ENCODE measurements around the gene UST. TPM values are rescaled to one million over a fixed set of nuclear protein-coding genes. Genes with fewer than 3 reads are reported as not detected.
A peak's percentile ranks its signal among the peaks of the same experiment; 100 is the strongest.

The UST gene
- total and polyA plus RNA-seq, 2 donors (not counting 1 experiment from before 2014, with no cell fraction given): 7.3 to 16.9 TPM

DNA sequence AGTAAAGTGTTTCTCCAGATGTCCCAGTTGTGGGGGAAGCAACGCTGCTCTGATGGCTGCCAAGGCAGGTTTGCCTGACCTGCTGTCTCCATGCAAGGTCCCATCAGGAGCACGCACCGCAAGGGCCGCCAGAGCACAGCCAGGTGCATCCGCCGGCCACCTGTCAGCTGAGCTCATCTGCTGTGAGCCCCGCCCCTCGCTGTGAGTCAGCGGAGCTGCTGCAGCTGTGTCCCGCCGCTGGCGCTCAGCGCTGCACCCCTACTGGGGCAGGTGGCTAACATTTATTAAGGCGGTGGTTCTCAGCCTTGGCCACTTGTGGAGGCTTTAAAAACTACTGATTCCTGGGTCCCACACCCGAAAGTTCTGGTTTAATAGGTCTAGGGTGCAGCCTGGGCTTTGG is 225.7 kb downstream of the UST start:
- peak overlapping the region; percentile 60 for H3K27ac Mint-ChIP-seq
- TF ChIP-seq EZH2 (IDR thresholded peaks at IDR 0.05; ENCODE audit: borderline replicate concordance, insufficient read depth, low read depth, low read length, poor library complexity, severe bottlenecking): no peak
- TF ChIP-seq, protein P1, sequence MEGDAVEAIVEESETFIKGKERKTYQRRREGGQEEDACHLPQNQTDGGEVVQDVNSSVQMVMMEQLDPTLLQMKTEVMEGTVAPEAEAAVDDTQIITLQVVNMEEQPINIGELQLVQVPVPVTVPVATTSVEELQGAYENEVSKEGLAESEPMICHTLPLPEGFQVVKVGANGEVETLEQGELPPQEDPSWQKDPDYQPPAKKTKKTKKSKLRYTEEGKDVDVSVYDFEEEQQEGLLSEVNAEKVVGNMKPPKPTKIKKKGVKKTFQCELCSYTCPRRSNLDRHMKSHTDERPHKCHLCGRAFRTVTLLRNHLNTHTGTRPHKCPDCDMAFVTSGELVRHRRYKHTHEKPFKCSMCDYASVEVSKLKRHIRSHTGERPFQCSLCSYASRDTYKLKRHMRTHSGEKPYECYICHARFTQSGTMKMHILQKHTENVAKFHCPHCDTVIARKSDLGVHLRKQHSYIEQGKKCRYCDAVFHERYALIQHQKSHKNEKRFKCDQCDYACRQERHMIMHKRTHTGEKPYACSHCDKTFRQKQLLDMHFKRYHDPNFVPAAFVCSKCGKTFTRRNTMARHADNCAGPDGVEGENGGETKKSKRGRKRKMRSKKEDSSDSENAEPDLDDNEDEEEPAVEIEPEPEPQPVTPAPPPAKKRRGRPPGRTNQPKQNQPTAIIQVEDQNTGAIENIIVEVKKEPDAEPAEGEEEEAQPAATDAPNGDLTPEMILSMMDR (IDR thresholded peaks at IDR 0.05): no peak
- ATAC-seq (ENCODE audit: low read depth): peak; percentile 95

DNA sequence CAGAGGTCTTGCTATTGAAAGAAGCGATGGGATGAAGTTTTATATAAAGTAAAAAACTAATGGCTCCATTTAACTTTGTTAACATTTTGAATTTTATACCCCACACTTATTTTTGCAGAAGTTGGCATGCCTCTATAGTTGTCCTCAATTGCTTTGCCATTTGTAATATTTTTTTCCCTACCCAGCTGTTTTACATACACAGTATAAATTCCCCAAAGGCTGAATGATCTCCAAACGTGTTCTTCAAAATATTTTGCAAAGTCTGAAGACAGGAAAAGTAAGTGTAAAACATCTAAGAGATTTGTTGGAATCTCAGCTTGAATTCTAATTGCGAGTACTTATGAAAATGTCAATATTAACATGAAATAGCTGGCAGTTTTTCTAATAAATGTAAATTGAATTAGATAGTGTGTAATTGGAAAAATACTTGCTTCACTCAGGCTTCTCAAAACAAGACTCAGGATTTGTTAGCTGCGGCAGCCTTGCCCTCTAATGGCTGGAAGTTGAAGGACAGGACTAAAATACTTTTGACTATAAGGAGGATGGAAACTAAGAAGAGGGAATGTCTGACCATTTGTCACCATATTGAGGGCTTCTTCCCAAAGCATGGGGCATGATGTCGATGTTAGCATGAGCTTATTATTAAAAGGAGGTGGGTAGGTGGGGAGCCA is 226.8 kb downstream of the UST start:
- no peak overlapping the region for H3K27ac Mint-ChIP-seq
- TF ChIP-seq EZH2 (IDR thresholded peaks at IDR 0.05; ENCODE audit: borderline replicate concordance, insufficient read depth, low read depth, low read length, poor library complexity, severe bottlenecking): no peak
- TF ChIP-seq, protein P1 (IDR thresholded peaks at IDR 0.05): no peak
- Histone ChIP-seq H3K27me3 (replicated peaks in 1 of 4; ENCODE audit: control extremely low read depth in 1 of 4, control insufficient read depth in 3 of 4, insufficient read depth in 4 of 4, low read length in 3 of 4) (no peaks in the 10 kb centered on the region), H2AFZ (ENCODE audit: insufficient read depth, low read depth, low read length, poor library complexity, severe bottlenecking) (no peak overlapping the region), H3K4me1 (ENCODE audit: control insufficient read depth in 2 of 2, insufficient read depth in 2 of 2, low read length in 2 of 2) (peaks cover 10 to 17% of the 10 kb centered on the region in 2 donors), H3K27ac (ENCODE audit: low read length in 2 of 2) (no peak overlapping the region), H3K36me3 (replicated peaks in 1 of 2; ENCODE audit: control extremely low read depth in 1 of 2, control insufficient read depth in 1 of 2, extremely low read depth in 1 of 2, insufficient read depth in 2 of 2, low read length in 1 of 2) (peaks cover 0 to 2% of the 10 kb centered on the region in 2 experiments), H3K79me2 (ENCODE audit: control insufficient read depth, insufficient read depth, low read length) (no peaks in the 10 kb centered on the region), H3K9me3 (ENCODE audit: control extremely low read depth in 1 of 3, control insufficient read depth in 2 of 3, insufficient read depth in 1 of 3, low read length in 2 of 3) (peaks cover 0 to 3% (median 0%) of the 10 kb centered on the region in 3 donors), H3K4me3 (ENCODE audit: control extremely low read depth in 1 of 5, extremely low read depth in 1 of 5, insufficient read depth in 1 of 5, low read depth in 2 of 5, low read length in 4 of 5) (no peak overlapping the region), H3K9ac (ENCODE audit: low read length) (no peak overlapping the region), H4K20me1 (ENCODE audit: control insufficient read depth, insufficient read depth, low read length, poor library complexity, severe bottlenecking) (peaks cover 4% of the 10 kb centered on the region), H3K4me2 (replicated peaks; ENCODE audit: low read depth, low read length, poor library complexity, severe bottlenecking) (no peak overlapping the region)
- intact Hi-C loops (cut with micrococcal nuclease): no loop called here
- ChIA-PET POLR2A (interaction anchor here (0.6 kb wide), 1 partner anchor 214 kb away, joined by 5 read pairs; no protein-coding TSS in a partner anchor), CTCF (interaction anchor here (0.8 to 3.5 kb wide), 3 partner anchors 12 to 396 kb away, joined by 3 to 19 read pairs (median 4); no protein-coding TSS in a partner anchor)
- no peaks in the 10 kb centered on the region for H3K27me3 Mint-ChIP-seq
- 90% methylated on average over 2 of the region's 5 CpGs for WGBS (ENCODE audit: insufficient coverage)
- no peak overlapping the region for H3K4me3 Mint-ChIP-seq
- H3K4me1 Mint-ChIP-seq: peaks cover 19% of the 10 kb centered on the region
- no peaks in the 10 kb centered on the region for H3K9me3 Mint-ChIP-seq (ENCODE audit: insufficient read depth)
- DNase-seq (no peak), ATAC-seq (ENCODE audit: low read depth) (no peak)

More for the DNA sequence above, 225.7 kb downstream of the UST start:
- no peak overlapping the region for H2AFZ ChIP-seq (ENCODE audit: insufficient read depth, low read depth, low read length, poor library complexity, severe bottlenecking)
- H4K20me1 ChIP-seq (ENCODE audit: control insufficient read depth, insufficient read depth, low read length, poor library complexity, severe bottlenecking): peaks cover 6% of the 10 kb centered on the region
- H3K27me3 Mint-ChIP-seq: no peaks in the 10 kb centered on the region
- H3K4me2 ChIP-seq (replicated peaks; ENCODE audit: low read depth, low read length, poor library complexity, severe bottlenecking): peak overlapping the region; percentile 42
- 53% methylated on average over 15 of the region's 15 CpGs for WGBS (ENCODE audit: insufficient coverage)
- H3K4me3 ChIP-seq (ENCODE audit: control extremely low read depth in 1 of 5, extremely low read depth in 1 of 5, insufficient read depth in 1 of 5, low read depth in 2 of 5, low read length in 4 of 5): no peak overlapping the region
- peak overlapping the region; percentile 21 for H3K4me3 Mint-ChIP-seq
- peaks cover 0 to 2% of the 10 kb centered on the region in 2 experiments for H3K36me3 ChIP-seq (replicated peaks in 1 of 2; ENCODE audit: control extremely low read depth in 1 of 2, control insufficient read depth in 1 of 2, extremely low read depth in 1 of 2, insufficient read depth in 2 of 2, low read length in 1 of 2)
- H3K9ac ChIP-seq (ENCODE audit: low read length): no peak overlapping the region
- ChIA-PET POLR2A (no interaction called here), CTCF (interaction anchor here (0.7 to 3.5 kb wide), 5 partner anchors 24 to 893 kb away, joined by 3 to 19 read pairs (median 3); no protein-coding TSS in a partner anchor)
- peak; percentile 83 for DNase-seq
- H3K27ac ChIP-seq (ENCODE audit: low read length in 2 of 2): no peak overlapping the region
- H3K4me1 Mint-ChIP-seq: peaks cover 19% of the 10 kb centered on the region
- intact Hi-C loops (cut with micrococcal nuclease): no loop called here
- H3K9me3 Mint-ChIP-seq (ENCODE audit: insufficient read depth): no peaks in the 10 kb centered on the region
- H3K79me2 ChIP-seq (ENCODE audit: control insufficient read depth, insufficient read depth, low read length): no peaks in the 10 kb centered on the region
- H3K4me1 ChIP-seq (ENCODE audit: control insufficient read depth in 2 of 2, insufficient read depth in 2 of 2, low read length in 2 of 2): peaks cover 10 to 17% of the 10 kb centered on the region in 2 donors
- H3K27me3 ChIP-seq (replicated peaks in 1 of 4; ENCODE audit: control extremely low read depth in 1 of 4, control insufficient read depth in 3 of 4, insufficient read depth in 4 of 4, low read length in 3 of 4): no peaks in the 10 kb centered on the region
- peaks cover 0 to 3% (median 0%) of the 10 kb centered on the region in 3 donors for H3K9me3 ChIP-seq (ENCODE audit: control extremely low read depth in 1 of 3, control insufficient read depth in 2 of 3, insufficient read depth in 1 of 3, low read length in 2 of 3)
